Neural progenitor cell (in vitro differentiated cells): ENCODE results near the gene ART5.

Experiments used
- EZH2 ChIP-seq: fragments of 200-600 bp; sonication (generic); IDR thresholded peaks from 2 replicates; pipeline ENCODE4 v1.6.1; 2017; ENCODE audit warnings: antibody characterized with exemption, mild to moderate bottlenecking, moderate library complexity
- TF ChIP-seq, protein P1 (sequence below): fragments of 200-600 bp; sonication (generic); IDR thresholded peaks from 2 replicates; pipeline ENCODE4 v1.5.1; 2017; ENCODE audit warnings: antibody characterized with exemption, mild to moderate bottlenecking

DNA sequence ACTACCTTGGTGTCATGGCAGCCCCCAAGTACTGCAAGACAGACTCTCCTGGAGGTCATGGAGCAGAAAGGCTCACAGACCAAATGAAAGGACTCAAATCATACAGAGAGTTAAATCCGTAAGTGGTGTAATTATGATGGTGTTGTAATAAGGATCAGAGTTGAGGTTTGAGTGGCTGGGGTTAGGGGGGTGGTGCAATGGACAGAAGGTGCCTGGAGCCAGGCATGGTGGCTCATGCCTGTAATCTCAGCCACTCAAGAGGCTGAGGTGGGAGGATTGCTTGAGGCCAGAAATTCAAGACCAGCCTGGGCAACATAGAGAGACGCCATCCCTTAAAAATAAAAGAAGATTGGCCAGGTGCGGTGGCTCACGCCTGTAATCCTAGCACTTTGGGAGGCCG is 18.7 kb downstream of the ART5 start:
- TF ChIP-seq EZH2: no peak
- TF ChIP-seq, protein P1, sequence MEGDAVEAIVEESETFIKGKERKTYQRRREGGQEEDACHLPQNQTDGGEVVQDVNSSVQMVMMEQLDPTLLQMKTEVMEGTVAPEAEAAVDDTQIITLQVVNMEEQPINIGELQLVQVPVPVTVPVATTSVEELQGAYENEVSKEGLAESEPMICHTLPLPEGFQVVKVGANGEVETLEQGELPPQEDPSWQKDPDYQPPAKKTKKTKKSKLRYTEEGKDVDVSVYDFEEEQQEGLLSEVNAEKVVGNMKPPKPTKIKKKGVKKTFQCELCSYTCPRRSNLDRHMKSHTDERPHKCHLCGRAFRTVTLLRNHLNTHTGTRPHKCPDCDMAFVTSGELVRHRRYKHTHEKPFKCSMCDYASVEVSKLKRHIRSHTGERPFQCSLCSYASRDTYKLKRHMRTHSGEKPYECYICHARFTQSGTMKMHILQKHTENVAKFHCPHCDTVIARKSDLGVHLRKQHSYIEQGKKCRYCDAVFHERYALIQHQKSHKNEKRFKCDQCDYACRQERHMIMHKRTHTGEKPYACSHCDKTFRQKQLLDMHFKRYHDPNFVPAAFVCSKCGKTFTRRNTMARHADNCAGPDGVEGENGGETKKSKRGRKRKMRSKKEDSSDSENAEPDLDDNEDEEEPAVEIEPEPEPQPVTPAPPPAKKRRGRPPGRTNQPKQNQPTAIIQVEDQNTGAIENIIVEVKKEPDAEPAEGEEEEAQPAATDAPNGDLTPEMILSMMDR: no peak
